Neutrophil (primary cell): ENCODE data around the gene MAPK8IP3.
"Not testable (repeated sequence)": the region's sequence is repeated elsewhere in the genome, so short reads cannot be mapped to it uniquely, and the experiment has no call there.

Experiments
- H3K27ac ChIP-seq: fragments of 200-600 bp; sonication (generic); 2 replicates; pipeline ENCODE4 v1.5.1; 2016; ENCODE audit warnings: mild to moderate bottlenecking, moderate library complexity
- H3K27me3 ChIP-seq: fragments of 200-600 bp; sonication (generic); 2 replicates; pipeline ENCODE4 v1.6.0; 2016; ENCODE audit warnings: mild to moderate bottlenecking
- H3K36me3 ChIP-seq: fragments of 200-600 bp; sonication (generic); 2 replicates; pipeline ENCODE4 v1.5.1; 2017
- H3K4me1 ChIP-seq, 2 experiments: fragments of 200-600 bp in 1 of 2; sonication (generic) in 1 of 2; 1 replicate in 1 of 2; 2 replicates in 1 of 2; pipeline versions ENCODE4 v1.5.1 to v1.6.1; 2013 to 2016; ENCODE audit warnings: low read depth in 1 of 2, low read length in 1 of 2, mild to moderate bottlenecking in 1 of 2, moderate library complexity in 1 of 2; ENCODE audit not compliant: control insufficient read depth in 1 of 2, insufficient read depth in 1 of 2
- H3K4me3 ChIP-seq, 2 experiments: fragments of 200-600 bp in 1 of 2; sonication (generic) in 1 of 2; 1 replicate in 1 of 2; 2 replicates in 1 of 2; pipeline ENCODE4 v1.5.1; 2013 to 2016; ENCODE audit warnings: low read depth in 1 of 2, low read length in 1 of 2, mild to moderate bottlenecking in 1 of 2, moderate library complexity in 1 of 2
- H3K9me3 ChIP-seq: fragments of 200-600 bp; sonication (generic); 2 replicates; pipeline ENCODE4 v1.5.1; 2016
- TF ChIP-seq, protein P1 (sequence below): fragments of 200-600 bp; sonication (generic); IDR thresholded peaks from 2 replicates; pipeline ENCODE4 v1.5.1; 2016; ENCODE audit warnings: antibody characterized with exemption

MAPK8IP3 gene

DNA sequence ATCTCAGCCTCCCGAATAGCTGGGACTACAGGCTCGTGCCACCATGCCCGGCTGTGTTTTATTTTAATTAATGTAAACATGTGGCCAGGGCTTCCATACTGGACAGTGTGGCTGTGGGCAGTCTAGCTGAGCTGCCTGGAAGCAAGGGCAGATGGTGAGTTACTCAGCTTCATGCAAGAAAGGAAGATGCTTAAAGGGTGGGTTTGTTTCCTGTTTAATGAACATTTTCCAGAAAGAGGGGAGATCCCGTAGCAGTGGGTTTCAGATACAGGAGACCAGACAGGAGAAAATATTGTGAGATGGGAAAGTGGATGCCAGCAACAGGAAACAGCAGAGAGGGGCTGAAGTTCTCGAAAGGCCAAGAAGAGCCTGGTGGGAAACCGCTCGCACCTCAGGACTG, 7.3 kb downstream of the MAPK8IP3 start:
- TF ChIP-seq, protein P1, sequence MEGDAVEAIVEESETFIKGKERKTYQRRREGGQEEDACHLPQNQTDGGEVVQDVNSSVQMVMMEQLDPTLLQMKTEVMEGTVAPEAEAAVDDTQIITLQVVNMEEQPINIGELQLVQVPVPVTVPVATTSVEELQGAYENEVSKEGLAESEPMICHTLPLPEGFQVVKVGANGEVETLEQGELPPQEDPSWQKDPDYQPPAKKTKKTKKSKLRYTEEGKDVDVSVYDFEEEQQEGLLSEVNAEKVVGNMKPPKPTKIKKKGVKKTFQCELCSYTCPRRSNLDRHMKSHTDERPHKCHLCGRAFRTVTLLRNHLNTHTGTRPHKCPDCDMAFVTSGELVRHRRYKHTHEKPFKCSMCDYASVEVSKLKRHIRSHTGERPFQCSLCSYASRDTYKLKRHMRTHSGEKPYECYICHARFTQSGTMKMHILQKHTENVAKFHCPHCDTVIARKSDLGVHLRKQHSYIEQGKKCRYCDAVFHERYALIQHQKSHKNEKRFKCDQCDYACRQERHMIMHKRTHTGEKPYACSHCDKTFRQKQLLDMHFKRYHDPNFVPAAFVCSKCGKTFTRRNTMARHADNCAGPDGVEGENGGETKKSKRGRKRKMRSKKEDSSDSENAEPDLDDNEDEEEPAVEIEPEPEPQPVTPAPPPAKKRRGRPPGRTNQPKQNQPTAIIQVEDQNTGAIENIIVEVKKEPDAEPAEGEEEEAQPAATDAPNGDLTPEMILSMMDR = no peak
- Histone ChIP-seq H3K27ac (no peak overlapping the region), H3K9me3 (no peaks in the 10 kb centered on the region), H3K36me3 (no peaks in the 10 kb centered on the region), H3K4me1 (peaks cover 5 to 15% of the 10 kb centered on the region in 2 experiments), H3K27me3 (no peaks in the 10 kb centered on the region), H3K4me3 (no peak overlapping the region)

DNA sequence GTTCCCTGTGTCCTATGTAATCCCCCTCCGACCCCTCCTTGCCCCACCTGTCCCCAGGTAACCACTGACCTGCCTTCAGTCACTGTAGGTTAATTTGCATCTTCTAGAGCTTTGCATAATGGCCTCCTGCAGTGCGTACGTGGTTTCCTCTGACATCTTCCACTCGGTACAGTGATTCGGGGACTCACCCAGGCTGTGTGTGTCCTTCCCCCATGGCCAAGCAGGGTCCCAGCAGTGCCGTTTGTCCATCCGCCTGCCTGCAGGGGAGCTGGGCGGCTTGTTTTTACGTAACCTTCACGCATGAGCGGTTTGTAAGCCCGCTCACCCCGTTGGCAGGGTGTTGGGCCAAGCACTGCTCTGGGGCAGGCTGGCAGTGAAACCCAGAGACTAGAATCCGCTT, 7.9 kb downstream of the MAPK8IP3 start:
- Histone ChIP-seq H3K27me3 (no peaks in the 10 kb centered on the region), H3K4me1 (peaks cover 5 to 12% of the 10 kb centered on the region in 2 experiments), H3K4me3 (no peak overlapping the region)

DNA sequence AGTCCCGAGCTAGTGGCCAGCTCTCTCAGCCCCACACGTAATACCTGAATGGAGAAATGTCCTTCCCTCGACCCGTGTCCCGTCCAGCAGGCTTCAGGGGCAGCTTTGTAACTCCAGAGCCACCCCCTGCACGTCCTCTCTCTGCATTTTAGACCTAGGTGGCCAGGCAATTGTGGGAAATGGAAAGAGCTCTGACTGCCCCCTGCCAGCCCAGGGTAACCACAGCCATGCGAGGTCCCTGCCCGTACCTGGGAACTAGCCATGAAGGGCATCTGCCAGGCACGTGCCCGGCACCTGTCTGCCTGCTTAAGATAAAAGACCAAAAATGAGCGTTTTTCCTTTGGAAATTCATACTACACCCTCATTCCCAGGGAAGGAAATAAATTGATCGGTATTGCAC, 9.2 kb downstream of the MAPK8IP3 start:
- Histone ChIP-seq H3K9me3 (no peaks in the 10 kb centered on the region), H3K27me3 (no peaks in the 10 kb centered on the region), H3K4me1 (peaks cover 12 to 19% of the 10 kb centered on the region in 2 experiments), H3K27ac (no peak overlapping the region), H3K4me3 (no peak overlapping the region), H3K36me3 (no peaks in the 10 kb centered on the region)
- TF ChIP-seq, protein P1 = no peak

More for the DNA sequence above, 7.9 kb downstream of the MAPK8IP3 start:
- Histone ChIP-seq H3K9me3 (no peaks in the 10 kb centered on the region), H3K27ac (no peak overlapping the region), H3K36me3 (no peaks in the 10 kb centered on the region)
- TF ChIP-seq, protein P1 = no peak

DNA sequence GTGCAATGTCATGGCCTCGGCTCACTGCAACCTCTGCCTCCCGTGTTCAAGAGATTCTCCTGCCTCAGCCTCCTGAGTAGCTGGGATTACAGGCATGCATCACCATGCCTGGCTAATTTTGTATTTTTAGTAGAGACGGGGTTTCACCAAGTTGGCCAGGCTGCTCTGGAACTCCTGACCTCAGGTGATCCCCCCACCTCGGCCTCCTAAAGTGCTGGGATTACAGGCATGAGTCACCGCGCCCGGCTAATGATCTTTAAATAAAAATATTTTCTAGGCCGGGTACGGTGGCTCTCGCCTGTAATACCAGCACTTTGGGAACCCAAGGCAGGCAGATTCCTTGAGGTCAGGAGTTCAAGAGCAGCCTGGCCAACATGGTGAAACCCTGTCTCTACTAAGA, 12.2 kb downstream of the MAPK8IP3 start:
- H3K9me3 ChIP-seq, H3K27ac ChIP-seq, H3K36me3 ChIP-seq, H3K4me3 ChIP-seq, H3K27me3 ChIP-seq: not testable (repeated sequence)
- H3K4me1 ChIP-seq = peaks cover 25 to 36% of the 10 kb centered on the region in 2 experiments

DNA sequence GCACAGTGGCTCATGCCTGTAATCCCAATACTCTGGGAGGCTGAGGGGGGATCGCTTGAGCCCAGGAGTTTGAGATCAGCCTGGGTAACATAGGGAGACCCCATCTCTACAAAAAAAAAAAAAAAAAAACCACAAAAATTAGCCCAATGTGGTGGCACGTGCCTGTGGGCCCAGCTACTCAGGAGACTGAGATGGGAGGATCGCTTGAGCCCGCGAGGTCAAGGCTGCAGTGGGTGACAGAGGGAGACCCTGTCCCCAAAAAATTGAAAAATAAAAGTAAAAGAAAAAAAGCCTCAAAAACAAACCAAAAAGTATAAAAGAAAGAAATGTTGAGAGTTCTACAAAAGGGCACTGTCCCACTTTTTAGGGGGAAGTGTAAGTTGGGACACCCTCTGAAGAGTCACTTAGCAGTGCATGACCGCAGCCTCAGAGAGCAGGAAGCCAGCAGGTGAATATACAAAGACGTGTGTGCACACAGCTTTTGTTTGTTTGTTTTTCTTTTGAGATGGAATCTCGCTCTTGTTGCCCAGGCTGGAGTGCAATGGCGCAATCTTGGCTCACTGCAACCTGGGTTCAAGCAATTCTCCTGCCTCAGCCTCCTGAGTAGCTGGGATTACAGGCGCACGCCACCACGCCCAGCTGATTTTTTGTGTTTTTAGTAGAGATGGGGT, 13.7 kb downstream of the MAPK8IP3 start:
- H3K4me3 ChIP-seq, H3K9me3 ChIP-seq, H3K27me3 ChIP-seq, H3K36me3 ChIP-seq: not testable (repeated sequence)
- Histone ChIP-seq H3K4me1 (peaks cover 28 to 34% of the 10 kb centered on the region in 2 experiments), H3K27ac (peak overlapping the region; percentile 79)

DNA sequence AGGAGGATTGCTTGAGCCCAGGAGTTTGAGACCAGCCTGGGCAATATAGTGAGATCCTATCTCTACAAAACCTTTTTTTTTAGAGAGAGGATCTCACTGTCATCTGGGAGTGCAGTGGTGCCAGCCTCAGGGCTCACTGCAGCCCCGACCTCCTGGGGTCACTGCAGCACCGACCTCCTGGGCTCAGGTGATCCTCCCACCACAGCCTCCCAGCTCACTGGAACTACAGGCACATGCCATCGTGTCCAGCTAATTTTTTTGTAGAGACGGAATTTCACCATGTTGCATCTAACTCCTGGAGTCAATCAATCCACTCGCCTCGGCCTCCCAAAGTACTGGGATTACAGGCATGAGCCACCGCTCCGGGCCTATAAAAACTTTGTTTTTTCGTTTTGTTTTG, 15.4 kb downstream of the MAPK8IP3 start:
- TF ChIP-seq, protein P1 = no peak
- Histone ChIP-seq H3K36me3 (peaks cover 15% of the 10 kb centered on the region), H3K9me3 (no peaks in the 10 kb centered on the region), H3K27me3 (no peaks in the 10 kb centered on the region), H3K4me1 (peaks cover 28 to 34% of the 10 kb centered on the region in 2 experiments), H3K27ac (peak overlapping the region; percentile 76), H3K4me3 (no peak overlapping the region)
